Gastrocnemius medialis (tissue), 4 donors: ENCODE results near the gene AHI1.

Experiments used
- CTCF ChIP-seq, 5 experiments: fragments of 450-650 bp in 3 of 5; fragments of 200-600 bp in 2 of 5; sonication (generic) in 2 of 5; IDR thresholded peaks in 4 of 5; conservative IDR thresholded peaks in 1 of 5; 1 replicate in 4 of 5; 2 replicates in 1 of 5; pipeline ENCODE4 v1.5.1; 2016 to 2019; ENCODE audit warnings: antibody characterized with exemption in 5 of 5, mild to moderate bottlenecking in 3 of 5, moderate library complexity in 3 of 5
- POLR2A ChIP-seq, 2 donors: fragments of 450-650 bp; IDR thresholded peaks; one replicate each; pipeline ENCODE4 v1.6.1; 2017; ENCODE audit warnings: antibody characterized with exemption in 2 of 2, mild to moderate bottlenecking in 2 of 2, moderate library complexity in 2 of 2

DNA sequence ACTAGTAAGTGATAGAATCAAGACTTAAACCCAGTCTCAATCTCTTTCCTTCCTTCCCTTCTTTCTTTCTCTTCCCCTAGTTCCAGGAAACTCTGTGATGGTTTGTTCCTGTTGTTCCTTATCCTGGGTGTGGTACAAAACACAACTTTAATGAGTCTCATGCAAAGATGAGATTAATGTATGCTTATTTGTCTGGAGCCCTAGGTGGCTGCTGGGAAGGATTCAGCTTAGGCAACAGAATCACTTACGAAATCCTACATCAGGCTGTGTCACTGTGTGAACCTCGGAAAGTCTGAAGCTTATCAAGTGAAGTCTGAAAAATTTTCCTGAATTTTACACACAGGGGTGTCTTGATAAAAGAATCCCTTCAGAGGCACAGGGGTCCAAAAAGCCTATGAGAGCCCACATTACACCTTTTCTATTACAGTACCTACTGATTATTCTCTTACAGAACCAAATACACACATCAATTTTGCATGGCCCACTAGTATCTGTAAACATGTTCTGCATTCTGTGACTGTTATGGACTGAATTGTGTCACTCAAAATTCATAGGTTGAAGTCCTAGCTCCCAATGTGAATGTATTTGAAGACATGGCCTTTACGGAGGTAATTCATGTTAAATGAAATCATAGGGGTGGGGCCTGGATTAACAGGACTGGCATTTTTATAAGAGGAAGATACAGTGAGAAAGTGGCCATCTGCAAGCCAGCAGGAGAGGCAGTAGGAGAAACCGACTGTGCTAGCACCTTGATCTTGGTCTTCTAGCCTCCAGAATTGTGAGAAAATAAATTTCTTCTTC, 171.7 kb downstream of the AHI1 start:
- TF ChIP-seq CTCF (IDR thresholded peaks at IDR 0.05 in 4 of 5, conservative IDR thresholded peaks at IDR 0.05 in 1 of 5) (no peak), POLR2A (IDR thresholded peaks at IDR 0.05) (no peak)
